Neural cell (in vitro differentiated cells): Measurements from ENCODE around the gene MTCH1. TPM values are rescaled to one million over a fixed set of nuclear protein-coding genes. Genes with fewer than 3 reads are reported as not detected.
A peak's percentile ranks its signal among the peaks of the same experiment; 100 is the strongest.
"Not testable (repeated sequence)": the region's sequence is repeated elsewhere in the genome, so short reads cannot be mapped to it uniquely, and the experiment has no call there.

ENCODE experiments used
- H2AFZ ChIP-seq: fragments of 200-600, 300-800 bp; sonication (generic), shearing (Covaris generic); 2 replicates; pipeline ENCODE4 v1.6.0; 2014; ENCODE audit warnings: low read depth, mild to moderate bottlenecking, antibody characterized with exemption, low read length, moderate library complexity
- H3F3A ChIP-seq: fragments of 200-600 bp; shearing (Covaris generic); 2 replicates; pipeline ENCODE4 v1.6.1; 2016; ENCODE audit warnings: mild to moderate bottlenecking, moderate library complexity, mixed read lengths, antibody characterized with exemption, low read length; ENCODE audit not compliant: insufficient read depth, poor library complexity, severe bottlenecking
- H3K27ac ChIP-seq: fragments of 200-600, 300-800 bp; sonication (generic), shearing (Covaris generic); 2 replicates; pipeline ENCODE4 v1.5.1; 2014; ENCODE audit warnings: mild to moderate bottlenecking, low read length, moderate library complexity
- H3K27me3 ChIP-seq: fragments of 300-800, 200-600 bp; sonication (generic), shearing (Covaris generic); 2 replicates; pipeline ENCODE4 v1.6.0; 2014; ENCODE audit warnings: mild to moderate bottlenecking, low read depth, low read length, moderate library complexity; ENCODE audit not compliant: insufficient read depth
- H3K36me3 ChIP-seq: fragments of 300-800, 200-600 bp; sonication (generic), shearing (Covaris generic); 2 replicates; pipeline ENCODE4 v1.5.1; 2014; ENCODE audit warnings: mild to moderate bottlenecking, antibody characterized with exemption, low read length, moderate library complexity; ENCODE audit not compliant: insufficient read depth
- H3K4me2 ChIP-seq: fragments of 300-800, 200-600 bp; sonication (generic), shearing (Covaris generic); 2 replicates; pipeline ENCODE4 v1.6.0; 2014; ENCODE audit warnings: mild to moderate bottlenecking, low read length
- H3K4me3 ChIP-seq: fragments of 300-800, 200-600 bp; sonication (generic), shearing (Covaris generic); 2 replicates; pipeline ENCODE4 v1.5.1; 2014; ENCODE audit warnings: mild to moderate bottlenecking, low read length, moderate library complexity
- H3K79me2 ChIP-seq: fragments of 200-600 bp; shearing (Covaris generic); replicated peaks from 2 replicates; pipeline ENCODE4 v1.6.0; 2014; ENCODE audit warnings: mild to moderate bottlenecking, low read length, moderate library complexity; ENCODE audit not compliant: insufficient read depth
- H3K9ac ChIP-seq: fragments of 300-800, 200-600 bp; sonication (generic), shearing (Covaris generic); 2 replicates; pipeline ENCODE4 v1.6.1; 2016; ENCODE audit warnings: mild to moderate bottlenecking, low read length, mixed read lengths
- H3K9me2 ChIP-seq: fragments of 200-600 bp; shearing (Covaris generic); 2 replicates; pipeline ENCODE4 v1.6.1; 2016; ENCODE audit warnings: mild to moderate bottlenecking, low read length, mixed read lengths; ENCODE audit not compliant: insufficient read depth
- H3K9me3 ChIP-seq: fragments of 200-600, 300-800 bp; sonication (generic), shearing (Covaris generic); 2 replicates; pipeline ENCODE4 v1.6.1; 2016; ENCODE audit warnings: mild to moderate bottlenecking, mixed run types, low read length, moderate library complexity, mixed read lengths
- H4K20me1 ChIP-seq: fragments of 200-600 bp; shearing (Covaris generic); 2 replicates; pipeline ENCODE4 v1.6.1; 2016; ENCODE audit warnings: mild to moderate bottlenecking, mixed run types; ENCODE audit not compliant: insufficient read depth
- CTCF ChIP-seq: fragments of 450-650 bp; IDR thresholded peaks from 2 replicates; pipeline ENCODE4 v1.5.1; 2014; ENCODE audit warnings: antibody characterized with exemption, mild to moderate bottlenecking, moderate library complexity; ENCODE audit not compliant: poor library complexity, severe bottlenecking
- EP300 ChIP-seq: fragments of 450-650 bp; conservative IDR thresholded peaks from 2 replicates; pipeline ENCODE4 v1.6.1; 2014; ENCODE audit warnings: antibody characterized with exemption, mild to moderate bottlenecking, moderate library complexity; ENCODE audit not compliant: poor library complexity, severe bottlenecking
- EZH2 ChIP-seq: fragments of 200-600, 300-800 bp; shearing (Covaris generic), sonication (generic); IDR thresholded peaks from 2 replicates; pipeline ENCODE4 v1.6.1; 2014; ENCODE audit warnings: antibody characterized with exemption, low read length, borderline replicate concordance, mild to moderate bottlenecking; ENCODE audit not compliant: insufficient read depth, poor library complexity, severe bottlenecking
- MXI1 ChIP-seq: fragments of 450-650 bp; conservative IDR thresholded peaks from 2 replicates; pipeline ENCODE4 v1.6.1; 2014; ENCODE audit warnings: antibody characterized with exemption, mild to moderate bottlenecking; ENCODE audit not compliant: poor library complexity, severe bottlenecking
- POLR2AphosphoS5 ChIP-seq: IDR thresholded peaks from 2 replicates; pipeline ENCODE4 v1.6.1; 2012
- RAD21 ChIP-seq: fragments of 450-650 bp; conservative IDR thresholded peaks from 2 replicates; pipeline ENCODE4 v1.6.1; 2014; ENCODE audit warnings: antibody characterized with exemption, mild to moderate bottlenecking, moderate library complexity
- SMC3 ChIP-seq: fragments of 450-650 bp; conservative IDR thresholded peaks from 2 replicates; pipeline ENCODE4 v1.6.1; 2014; ENCODE audit warnings: antibody characterized with exemption, mild to moderate bottlenecking, moderate library complexity; ENCODE audit not compliant: poor library complexity
- TAF1 ChIP-seq: IDR thresholded peaks from 2 replicates; pipeline ENCODE4 v1.6.1; 2012; ENCODE audit warnings: low read depth
- polyA plus RNA-seq: library from polyadenylated mRNA; depleted of rRNA; stranded (reverse); fragments of >200 nt; gene quantifications from 2 replicates; pipeline ENCODE4 v1.2.3, GENCODE V29; 2014
- TF ChIP-seq, protein P1 (sequence below): IDR thresholded peaks from 2 replicates; pipeline ENCODE4 v1.6.1; 2012; ENCODE audit warnings: borderline replicate concordance

The MTCH1 gene
- polyA plus RNA-seq, 1 donor from 2014 or later, result 217 TPM

DNA sequence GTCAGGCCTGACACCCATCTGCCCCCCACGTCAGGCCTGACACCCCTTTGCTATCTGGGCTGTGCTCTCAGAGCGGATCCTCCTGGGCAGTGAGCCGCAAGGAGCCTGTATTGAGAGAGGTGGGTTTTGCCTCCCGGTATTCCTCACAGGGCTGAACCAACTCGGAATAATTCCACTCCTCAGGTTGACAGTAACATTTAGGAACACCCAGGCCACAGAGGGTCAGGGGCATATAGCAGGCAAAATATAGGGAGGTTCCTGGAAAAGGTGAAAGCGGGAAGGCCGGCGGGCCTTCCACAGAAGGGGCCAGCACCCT lies 12.7 kb upstream of the MTCH1 start:
- TF ChIP-seq, protein P1, sequence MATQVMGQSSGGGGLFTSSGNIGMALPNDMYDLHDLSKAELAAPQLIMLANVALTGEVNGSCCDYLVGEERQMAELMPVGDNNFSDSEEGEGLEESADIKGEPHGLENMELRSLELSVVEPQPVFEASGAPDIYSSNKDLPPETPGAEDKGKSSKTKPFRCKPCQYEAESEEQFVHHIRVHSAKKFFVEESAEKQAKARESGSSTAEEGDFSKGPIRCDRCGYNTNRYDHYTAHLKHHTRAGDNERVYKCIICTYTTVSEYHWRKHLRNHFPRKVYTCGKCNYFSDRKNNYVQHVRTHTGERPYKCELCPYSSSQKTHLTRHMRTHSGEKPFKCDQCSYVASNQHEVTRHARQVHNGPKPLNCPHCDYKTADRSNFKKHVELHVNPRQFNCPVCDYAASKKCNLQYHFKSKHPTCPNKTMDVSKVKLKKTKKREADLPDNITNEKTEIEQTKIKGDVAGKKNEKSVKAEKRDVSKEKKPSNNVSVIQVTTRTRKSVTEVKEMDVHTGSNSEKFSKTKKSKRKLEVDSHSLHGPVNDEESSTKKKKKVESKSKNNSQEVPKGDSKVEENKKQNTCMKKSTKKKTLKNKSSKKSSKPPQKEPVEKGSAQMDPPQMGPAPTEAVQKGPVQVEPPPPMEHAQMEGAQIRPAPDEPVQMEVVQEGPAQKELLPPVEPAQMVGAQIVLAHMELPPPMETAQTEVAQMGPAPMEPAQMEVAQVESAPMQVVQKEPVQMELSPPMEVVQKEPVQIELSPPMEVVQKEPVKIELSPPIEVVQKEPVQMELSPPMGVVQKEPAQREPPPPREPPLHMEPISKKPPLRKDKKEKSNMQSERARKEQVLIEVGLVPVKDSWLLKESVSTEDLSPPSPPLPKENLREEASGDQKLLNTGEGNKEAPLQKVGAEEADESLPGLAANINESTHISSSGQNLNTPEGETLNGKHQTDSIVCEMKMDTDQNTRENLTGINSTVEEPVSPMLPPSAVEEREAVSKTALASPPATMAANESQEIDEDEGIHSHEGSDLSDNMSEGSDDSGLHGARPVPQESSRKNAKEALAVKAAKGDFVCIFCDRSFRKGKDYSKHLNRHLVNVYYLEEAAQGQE, result no peak
- TF ChIP-seq EP300, result no peak
- no peak for TF ChIP-seq MXI1
- no peak for TF ChIP-seq TAF1
- no peak for TF ChIP-seq EZH2
- TF ChIP-seq SMC3, result no peak
- no peak for TF ChIP-seq RAD21
- TF ChIP-seq CTCF, result no peak
- TF ChIP-seq POLR2AphosphoS5, result no peak
- H3K4me2 ChIP-seq, result no peak overlapping the region
- H3F3A ChIP-seq, result no peaks in the 10 kb centered on the region
- no peak overlapping the region for H2AFZ ChIP-seq
- no peak overlapping the region for H3K27ac ChIP-seq
- H3K36me3 ChIP-seq, result no peaks in the 10 kb centered on the region
- no peak overlapping the region for H3K9ac ChIP-seq
- no peaks in the 10 kb centered on the region for H3K9me3 ChIP-seq
- H4K20me1 ChIP-seq, result no peaks in the 10 kb centered on the region
- no peaks in the 10 kb centered on the region for H3K9me2 ChIP-seq
- H3K27me3 ChIP-seq, result no peaks in the 10 kb centered on the region
- no peaks in the 10 kb centered on the region for H3K79me2 ChIP-seq
- no peak overlapping the region for H3K4me3 ChIP-seq

- Histone ChIP-seq H3K9me2 (no peaks in the 10 kb centered on the region), H3K4me3 (no peak overlapping the region), H3K79me2 (no peaks in the 10 kb centered on the region), H3K4me2 (no peak overlapping the region), H3K9ac (no peak overlapping the region), H3K27me3 (no peaks in the 10 kb centered on the region), H3K9me3 (no peaks in the 10 kb centered on the region), H2AFZ (no peak overlapping the region), H3K36me3 (no peaks in the 10 kb centered on the region), H4K20me1 (no peaks in the 10 kb centered on the region), H3F3A (no peaks in the 10 kb centered on the region), H3K27ac (peak overlapping the region; percentile 24)
- no peak for TF ChIP-seq EP300
- no peak for TF ChIP-seq EZH2
- no peak for TF ChIP-seq SMC3
- no peak for TF ChIP-seq CTCF
- TF ChIP-seq RAD21, result no peak
- TF ChIP-seq POLR2AphosphoS5, result no peak
- TF ChIP-seq, protein P1, result no peak
- TF ChIP-seq MXI1, result no peak
- no peak for TF ChIP-seq TAF1
Measured at GRCh38 chr6:36997811-36998722, 12.1 kb upstream of the MTCH1 start.

- H3K79me2 ChIP-seq, H3K27me3 ChIP-seq, H3K9me3 ChIP-seq, H3K27ac ChIP-seq, H3F3A ChIP-seq, H3K4me3 ChIP-seq, H4K20me1 ChIP-seq, H3K9ac ChIP-seq, H3K4me2 ChIP-seq, H3K36me3 ChIP-seq, H2AFZ ChIP-seq, H3K9me2 ChIP-seq: not testable (repeated sequence)
Measured at GRCh38 chr6:36990401-36990800, 4.4 kb upstream of the MTCH1 start.
